AG09319 (cell line): ENCODE measurements around the gene RBM42.

Experiments used
- DNase-seq: peaks from one replicate; pipeline ENCODE4 v3.0.0-alpha.2; 2010; ENCODE audit warnings: low read depth; ENCODE audit errors: extremely low read depth
- CTCF ChIP-seq: IDR thresholded peaks from 2 replicates; pipeline ENCODE4 v1.5.1; 2011; ENCODE audit warnings: low read depth, mild to moderate bottlenecking, inconsistent platforms, low read length, moderate library complexity

Gene RBM42

GRCh38 chr19:35637165-35637564 is 8.3 kb downstream of the RBM42 start:
- no peak for TF ChIP-seq CTCF
- DNase-seq: no peak

- TF ChIP-seq CTCF: no peak
- DNase-seq: no peak
Observed at GRCh38 chr19:35639321-35639639, 10.4 kb downstream of the RBM42 start.

GRCh38 chr19:35639863-35640262 is 11.0 kb downstream of the RBM42 start:
- no peak for DNase-seq
- no peak for TF ChIP-seq CTCF

- no peak for DNase-seq
- TF ChIP-seq CTCF: no peak
Observed at GRCh38 chr19:35641515-35642151, 12.8 kb downstream of the RBM42 start, which contains the start of gene ETV2. ETV2 (plus strand) TSS chr19:35641745; CDS start chr19:35642461, 716 bp downstream.

GRCh38 chr19:35642312-35642711 is 13.5 kb downstream of the RBM42 start:
- no peak for TF ChIP-seq CTCF
- DNase-seq: no peak

GRCh38 chr19:35642798-35643254 is 14.0 kb downstream of the RBM42 start:
- no peak for DNase-seq
- TF ChIP-seq CTCF: no peak

GRCh38 chr19:35643255-35644205 is 14.7 kb downstream of the RBM42 start:
- DNase-seq: peak; percentile 34
- TF ChIP-seq CTCF: no peak
